ELF-1 (cell line): ENCODE measurements around the gene CAMSAP3.
A peak's percentile ranks its signal among the peaks of the same experiment; 100 is the strongest.
"Not testable (repeated sequence)": the region's sequence is repeated elsewhere in the genome, so short reads cannot be mapped to it uniquely, and the experiment has no call there.

Source experiments
- DNase-seq: peaks from one replicate; pipeline ENCODE4 v3.0.0-alpha.2; 2016; ENCODE audit warnings: low read depth, low spot score

Gene CAMSAP3

DNA sequence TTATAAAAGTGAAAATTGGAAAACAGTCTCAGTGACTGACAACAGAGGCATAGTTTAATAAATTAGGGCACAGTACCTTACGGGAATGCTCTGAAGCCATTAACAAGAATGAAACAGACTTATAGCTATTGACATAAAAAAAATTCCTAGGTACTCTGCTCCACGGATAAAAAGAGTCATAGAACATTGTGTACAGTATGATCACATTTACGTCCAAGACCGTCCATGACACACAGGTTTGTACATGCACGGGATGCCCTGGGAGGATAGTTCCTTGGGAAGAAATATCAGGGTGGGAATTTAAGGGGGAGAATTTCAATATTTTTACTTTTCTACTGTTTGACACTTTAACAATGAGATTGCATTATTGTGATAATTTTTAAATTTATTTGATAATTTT is 24.9 kb upstream of the CAMSAP3 start:
- no peak for DNase-seq

DNA sequence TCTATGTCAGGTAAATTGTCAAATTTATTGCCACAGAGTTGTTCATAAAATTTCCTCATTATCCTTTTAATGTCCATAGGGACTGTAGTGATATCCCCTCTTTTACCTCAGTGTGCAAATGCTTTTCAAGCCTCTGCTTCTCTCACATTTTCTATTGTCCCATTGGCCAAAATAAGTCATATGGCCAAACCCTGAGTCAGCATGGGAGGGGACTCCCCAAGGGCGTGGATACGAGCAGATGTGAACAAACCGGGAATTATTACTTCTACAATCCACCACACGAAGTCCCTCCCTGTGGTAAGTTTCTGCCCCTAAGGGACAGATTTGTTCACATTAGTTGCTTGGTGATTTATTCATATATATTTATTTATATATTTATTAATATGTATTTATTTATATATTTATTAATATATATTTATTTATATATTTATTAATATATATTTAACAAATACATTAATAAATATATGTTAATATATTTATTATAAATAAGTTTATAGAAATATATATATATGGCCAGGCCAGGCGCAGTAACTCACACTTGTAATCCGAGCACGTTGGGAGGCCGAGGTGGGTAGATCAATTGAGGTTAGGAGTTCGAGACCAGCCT is 20.1 kb upstream of the CAMSAP3 start:
- no peak for DNase-seq

DNA sequence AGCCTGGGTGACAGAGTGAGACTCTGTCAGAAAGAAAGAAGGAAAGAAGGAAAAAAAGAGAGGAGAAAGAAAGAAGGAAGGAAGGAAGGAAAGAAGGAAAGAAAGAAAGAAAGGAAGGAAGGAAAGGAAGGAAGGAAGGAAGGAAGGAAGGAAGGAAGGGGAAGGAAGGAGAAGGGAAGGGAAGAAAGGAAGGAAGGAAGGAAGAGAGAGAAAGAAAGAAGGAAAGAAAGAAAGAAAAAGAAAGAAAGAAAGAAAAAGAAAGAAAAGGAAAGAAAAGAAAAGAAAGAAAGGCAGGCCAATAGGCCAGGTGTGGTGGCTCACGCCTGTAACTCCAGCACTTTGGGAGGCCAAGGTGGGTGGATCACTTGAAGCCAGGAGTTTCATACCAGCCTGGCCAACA is 18.2 kb upstream of the CAMSAP3 start:
- not testable (repeated sequence) for DNase-seq

DNA sequence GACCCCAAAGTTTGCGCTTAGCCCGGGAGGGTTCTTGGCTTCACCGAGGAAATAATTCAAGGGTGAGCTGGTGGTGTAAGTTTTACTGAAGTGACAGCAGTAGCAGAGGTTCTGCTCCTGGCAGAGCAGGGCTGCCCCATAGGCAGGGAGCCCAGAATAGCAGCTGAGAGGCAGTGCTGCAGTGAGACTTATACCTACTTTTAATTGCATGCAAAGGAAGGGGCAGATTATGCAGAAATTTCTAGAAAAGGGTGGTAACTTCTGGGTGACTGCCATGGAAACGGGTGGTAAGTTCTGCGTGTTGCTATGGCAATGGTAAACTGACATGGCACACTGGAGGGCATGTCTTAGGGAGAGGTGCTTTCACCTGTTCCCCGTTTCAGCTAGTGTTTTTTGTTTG is 17.5 kb upstream of the CAMSAP3 start:
- DNase-seq = no peak

DNA sequence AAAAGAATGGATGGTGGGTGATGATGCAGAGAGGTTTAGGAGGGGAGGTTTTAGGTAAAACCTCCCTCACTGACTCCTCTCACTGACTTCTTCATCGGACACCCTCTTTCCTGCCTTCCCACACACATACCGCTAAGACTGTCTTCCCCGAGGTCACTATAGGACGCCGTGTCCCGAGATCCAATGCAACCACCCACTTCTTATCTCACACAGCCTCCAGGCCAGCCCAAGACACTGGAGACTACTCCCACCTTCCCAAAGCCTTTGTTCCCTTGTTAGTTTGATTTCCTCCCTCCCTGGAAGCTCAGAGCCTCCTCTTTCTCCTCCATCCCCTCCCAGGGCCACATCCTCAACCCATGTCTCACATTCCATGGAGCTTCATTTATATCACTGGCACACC is 16.5 kb upstream of the CAMSAP3 start:
- DNase-seq = no peak

DNA sequence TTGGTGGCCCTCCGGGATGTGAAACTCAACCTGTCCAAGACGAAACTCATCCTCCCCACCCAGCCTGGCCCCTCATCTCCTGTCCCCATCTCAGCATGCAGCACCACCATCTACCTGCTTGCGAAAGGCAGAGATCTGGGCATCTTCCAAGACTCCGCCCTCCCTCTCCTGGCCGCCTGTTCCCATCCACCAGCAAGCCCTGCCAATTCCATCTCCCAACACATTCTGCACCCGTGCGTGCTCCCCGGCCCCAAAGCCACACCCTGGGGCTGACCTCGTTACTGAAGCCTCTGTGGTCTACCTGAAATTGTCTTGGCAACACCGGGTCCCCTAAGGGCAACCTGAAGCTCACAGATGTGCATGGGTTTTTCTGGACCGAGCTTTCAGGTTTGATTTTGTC is 13.2 kb upstream of the CAMSAP3 start:
- DNase-seq = no peak

DNA sequence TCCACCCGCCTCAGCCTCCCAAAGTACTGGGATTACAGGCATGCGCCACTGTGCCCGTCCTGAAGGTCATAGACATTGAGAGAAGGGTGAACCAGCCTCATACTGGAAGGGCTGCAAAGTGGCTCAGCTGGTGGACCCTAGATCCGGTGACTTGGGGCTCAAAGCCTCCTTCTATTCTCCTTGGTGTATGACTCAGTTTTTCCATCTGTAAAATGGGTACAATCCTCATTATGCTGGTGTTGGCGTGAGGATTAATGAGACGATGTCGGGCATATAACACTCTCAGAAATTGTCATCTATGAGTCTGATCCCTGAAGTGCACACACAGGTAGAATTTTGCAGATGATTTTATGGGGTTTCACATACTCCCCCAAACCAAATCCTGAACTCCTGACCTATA is 5.8 kb upstream of the CAMSAP3 start:
- DNase-seq = no peak

DNA sequence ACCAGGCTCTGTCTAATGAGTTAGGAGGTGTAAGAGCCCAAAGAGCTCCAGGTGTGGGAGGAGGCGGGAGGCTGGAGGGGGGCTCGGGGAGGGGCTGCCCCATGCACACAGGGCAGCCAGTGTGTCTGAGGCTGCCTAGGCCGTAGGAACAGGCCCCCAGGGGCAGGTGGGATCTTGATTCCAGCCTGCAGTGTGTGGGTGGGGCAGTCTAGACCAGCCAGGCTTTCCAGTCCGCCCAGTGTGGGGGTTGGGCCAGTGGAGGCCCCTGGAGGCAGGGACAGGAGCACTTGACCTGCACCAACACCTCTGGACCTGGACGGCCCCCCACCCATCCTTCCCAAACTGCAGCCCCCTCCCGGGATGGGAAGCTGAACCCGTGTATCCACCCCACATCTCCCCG is 5.4 kb upstream of the CAMSAP3 start:
- peak; percentile 82 for DNase-seq

DNA sequence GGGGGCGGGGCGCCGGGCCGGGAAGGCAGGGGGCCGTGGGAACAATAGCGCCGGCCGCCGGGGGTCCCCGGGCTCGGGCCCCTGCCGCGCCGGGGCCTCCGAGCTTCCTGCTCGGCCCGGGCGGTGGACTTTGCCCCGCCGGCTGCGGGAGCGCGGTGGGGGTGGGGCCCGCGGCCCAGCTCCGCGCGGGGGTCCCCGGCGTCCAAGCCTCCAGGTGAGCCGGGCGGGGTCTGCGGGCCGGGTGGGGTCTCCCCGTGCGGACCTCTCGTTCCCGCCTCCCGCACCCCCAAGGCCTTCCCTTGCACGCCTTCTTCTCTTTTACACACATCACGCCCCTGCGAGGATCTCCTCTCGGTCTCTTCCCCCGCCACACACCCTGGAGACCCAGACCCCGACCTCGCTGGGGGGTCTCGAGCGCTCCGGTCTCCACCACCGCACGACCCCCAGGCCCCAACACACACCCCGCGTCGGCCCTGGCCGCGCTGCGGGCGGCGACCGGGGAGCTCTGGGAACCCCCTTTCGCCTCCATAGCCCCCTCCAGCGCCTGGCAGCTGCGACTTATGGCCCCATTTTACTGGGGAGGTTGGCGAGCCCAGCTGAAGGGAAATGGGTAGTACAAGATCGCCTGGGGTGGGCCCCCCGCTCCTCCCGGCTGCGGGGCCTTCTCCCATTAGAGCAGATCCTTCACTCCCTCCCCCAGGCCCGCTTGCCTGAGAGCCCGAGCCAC is 711 bp downstream of the CAMSAP3 start:
- DNase-seq = no peak

DNA sequence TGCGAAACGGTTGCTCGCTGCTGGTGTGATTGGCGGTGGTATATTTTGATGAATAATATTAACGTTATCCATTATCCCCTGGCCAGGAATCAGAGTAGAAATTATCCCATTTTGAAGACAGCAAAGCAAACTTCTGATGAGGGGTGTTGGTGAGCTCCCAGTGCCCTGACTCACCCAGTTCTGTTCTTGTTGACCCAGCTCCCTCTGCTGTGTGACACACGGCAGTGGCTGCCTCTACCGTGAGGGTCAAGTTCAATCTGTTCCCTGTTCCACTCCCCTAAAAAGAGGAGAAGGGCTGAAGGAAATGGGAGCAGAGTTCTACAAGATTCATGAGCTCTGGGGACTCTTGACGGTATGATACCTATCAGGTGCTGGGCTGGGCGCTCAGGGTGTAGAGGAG is 2.0 kb downstream of the CAMSAP3 start:
- no peak for DNase-seq

DNA sequence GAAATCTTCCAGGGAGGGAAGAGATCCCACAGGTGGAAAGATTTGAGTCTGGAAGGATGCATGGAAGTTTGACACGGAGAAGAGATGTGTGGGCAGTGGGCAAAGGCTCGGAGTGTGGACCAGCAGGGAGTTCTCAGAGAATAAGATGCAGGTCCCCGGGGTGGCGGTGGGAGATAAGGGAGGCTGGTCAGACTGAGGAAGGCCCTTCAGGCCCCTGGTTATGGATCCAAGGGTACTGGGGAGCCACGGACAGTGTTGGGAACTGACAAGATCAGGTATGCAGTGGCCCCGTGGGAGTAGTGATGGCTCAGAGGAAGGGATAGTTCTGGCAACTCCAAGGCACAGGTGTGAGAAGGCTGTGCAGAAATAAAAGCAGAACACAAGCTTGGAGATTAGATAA is 2.5 kb downstream of the CAMSAP3 start:
- no peak for DNase-seq

DNA sequence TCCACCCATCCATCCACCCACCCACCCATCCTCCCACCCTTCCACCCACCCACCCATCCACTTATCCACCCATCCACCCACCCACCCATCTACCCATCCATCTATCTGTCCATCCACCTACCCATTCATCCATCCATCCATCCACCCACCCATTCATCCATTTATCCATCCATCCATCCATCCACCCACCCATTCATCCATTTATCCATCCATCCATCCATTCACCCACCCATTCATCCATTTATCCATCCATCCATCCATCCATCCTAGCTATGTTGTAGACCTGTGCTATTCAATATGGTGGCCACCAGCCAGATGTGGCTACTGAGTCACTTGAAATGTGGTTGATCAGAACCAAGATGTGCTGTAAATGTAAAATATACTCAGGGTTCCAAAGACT is 5.1 kb downstream of the CAMSAP3 start:
- no peak for DNase-seq

DNA sequence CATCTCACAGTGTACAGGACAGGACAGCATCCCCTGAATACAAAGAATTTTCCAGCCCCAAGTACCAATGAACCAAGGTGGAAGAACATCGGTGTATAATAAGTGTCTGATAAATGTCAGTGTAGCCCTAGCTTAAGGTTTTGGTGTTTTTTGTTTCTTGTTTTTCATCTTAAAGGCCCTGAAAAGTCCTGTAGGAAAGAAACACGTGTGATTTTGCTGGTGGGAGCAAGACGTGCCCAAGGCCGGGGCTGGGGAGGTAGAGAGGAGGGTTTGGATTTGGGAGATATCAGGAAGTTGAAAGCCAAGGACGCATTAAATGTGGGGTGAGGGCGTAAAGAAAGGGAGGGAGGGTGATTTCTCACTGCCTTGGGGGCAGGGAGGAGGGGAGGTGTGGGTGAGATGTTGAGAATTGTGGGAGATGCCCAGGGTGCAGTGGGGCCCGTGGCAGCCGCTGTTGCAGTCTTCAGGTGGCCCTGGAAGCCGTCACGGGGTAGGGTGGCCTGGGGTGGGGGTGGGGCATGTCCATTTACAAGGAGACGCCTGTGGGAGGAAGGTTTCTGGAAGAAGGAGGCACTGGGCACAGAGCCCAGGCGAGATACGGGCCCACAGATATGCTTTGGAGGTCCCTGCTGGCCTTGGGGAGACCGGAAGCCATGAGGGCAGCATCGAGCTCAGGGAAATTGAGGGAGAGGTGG is 6.7 kb downstream of the CAMSAP3 start:
- DNase-seq = no peak

DNA sequence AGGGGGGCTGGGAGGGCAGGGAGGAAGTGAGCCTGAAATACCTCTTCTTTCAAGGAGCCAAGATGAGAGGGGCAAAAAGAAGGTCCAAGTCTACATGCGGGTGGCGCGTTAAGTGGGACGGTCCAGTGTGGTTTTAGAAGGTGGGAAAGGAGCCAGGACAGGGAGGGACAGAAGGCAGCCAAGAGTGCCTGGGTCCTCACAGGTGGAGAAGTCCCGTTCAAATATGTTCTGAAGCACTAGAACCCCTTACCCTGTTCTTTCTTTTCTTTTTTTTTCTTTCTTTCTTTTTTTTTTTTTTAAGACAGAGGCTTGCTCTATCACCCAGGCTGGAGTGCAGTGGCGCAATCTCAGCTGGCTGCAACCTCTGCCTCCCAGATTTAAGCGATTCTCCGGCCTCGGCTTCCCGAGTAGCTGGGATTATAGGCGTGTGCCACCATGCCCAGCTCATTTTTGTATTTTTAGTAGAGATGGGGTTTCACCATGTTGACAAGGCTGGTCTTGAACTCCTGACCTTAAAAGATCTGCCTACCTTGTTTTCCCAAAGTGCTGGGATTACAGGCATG is 7.4 kb downstream of the CAMSAP3 start:
- DNase-seq = no peak

DNA sequence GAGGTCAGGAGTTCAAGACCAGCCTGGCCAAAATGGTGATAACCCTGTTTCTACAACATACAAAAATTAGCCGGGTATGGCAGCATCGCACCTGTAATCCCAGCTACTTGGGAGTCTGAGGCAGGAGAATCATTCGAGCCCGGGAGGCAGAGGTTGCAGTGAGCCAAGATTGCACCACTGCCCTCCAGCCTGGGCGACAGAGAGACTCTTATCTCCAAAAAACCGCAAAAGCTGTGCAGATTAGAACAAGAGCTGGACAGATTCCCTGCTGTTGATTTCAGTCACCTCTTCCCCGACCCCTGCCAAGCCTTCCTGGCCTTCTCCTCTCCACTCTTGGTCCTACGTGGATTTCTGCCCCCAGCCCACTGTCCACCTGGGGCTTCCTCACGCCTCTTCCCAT is 8.3 kb downstream of the CAMSAP3 start:
- no peak for DNase-seq

DNA sequence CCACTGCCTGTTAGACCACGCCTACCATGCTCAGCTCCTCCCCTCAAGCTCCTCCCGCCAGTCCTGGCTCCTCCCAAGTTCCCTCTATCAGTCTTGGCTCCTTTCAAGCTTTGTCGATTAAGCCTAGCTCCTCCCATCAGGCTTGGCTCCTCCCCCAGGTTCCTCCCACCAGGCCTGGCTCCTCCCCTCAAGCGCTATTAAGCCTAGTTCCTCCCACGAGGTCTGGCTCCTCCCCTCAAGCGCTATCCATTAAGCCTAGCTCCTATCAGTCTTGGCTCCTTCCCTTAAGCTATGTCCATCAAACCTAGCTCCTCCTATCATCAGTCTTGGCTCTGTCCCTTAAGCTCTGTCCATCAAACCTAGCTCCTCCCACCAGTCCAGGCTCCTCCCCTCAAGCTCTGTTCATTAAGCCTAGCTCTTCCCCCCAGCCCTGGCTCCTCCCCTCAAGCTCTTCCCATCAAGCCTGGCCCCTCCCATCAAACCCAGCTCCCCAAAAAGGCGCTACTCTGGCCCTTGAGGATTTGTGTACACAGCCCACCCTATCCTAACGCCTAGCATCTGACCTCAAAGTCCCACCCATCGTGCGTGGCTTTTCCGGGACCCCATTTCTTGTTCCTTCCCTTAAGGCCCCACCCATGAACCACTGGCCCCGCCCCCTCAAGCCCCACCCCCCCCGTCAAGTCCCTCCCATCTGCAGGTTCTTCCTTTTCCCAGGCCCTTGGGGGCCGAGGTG is 10.0 kb downstream of the CAMSAP3 start:
- DNase-seq = peak; percentile 97

DNA sequence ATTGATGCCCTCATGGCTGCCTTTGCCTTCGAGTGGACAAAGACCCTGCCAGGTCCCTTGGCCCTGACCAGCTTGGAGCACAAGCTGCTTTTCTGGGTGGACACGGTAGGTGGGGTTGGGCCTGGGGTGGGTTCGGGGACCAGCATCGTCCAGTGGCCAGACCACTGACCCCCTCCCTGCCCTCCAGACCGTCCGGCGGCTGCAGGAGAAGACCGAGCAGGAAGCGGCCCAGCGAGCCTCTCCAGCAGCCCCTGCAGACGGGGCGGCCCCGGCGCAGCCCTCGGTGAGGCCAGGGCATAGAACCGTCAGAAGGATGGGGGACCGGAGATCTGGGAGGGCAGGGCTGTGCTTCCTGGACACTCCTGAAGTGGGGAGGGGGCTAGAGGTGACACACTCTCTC is 10.6 kb downstream of the CAMSAP3 start:
- no peak for DNase-seq

DNA sequence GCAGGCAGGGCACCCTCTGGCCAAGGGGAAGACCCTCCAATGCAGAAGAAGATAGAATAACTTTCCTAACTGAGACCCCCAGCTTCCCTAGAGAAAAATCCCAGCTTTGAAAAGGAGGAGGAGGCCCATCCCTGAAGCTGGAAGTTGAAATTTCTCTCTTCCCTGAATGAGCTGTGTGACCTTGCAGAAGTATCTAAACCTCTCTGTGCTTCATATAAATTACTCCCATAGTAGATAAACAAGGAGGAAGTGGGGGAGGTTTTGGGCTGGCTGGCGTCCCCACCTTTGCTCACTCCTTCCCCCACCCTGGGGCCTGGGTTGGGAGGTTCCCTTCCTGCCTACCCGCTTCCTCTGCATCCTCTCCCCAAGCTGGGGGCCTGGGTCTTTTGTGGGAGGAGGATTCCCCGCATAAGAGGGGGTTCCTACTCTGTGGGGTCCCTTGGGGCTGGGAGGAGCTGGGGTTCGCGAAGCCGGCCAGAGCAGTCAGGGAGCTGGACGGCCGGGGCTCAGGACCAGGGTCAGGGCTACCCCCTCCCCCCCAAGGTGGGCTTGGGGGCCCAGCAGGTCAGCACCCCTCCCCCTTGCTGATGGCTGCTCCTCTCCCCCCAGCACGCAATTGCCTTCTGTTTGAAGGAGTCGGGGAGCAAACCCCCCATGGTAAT is 11.7 kb downstream of the CAMSAP3 start:
- DNase-seq = no peak

DNA sequence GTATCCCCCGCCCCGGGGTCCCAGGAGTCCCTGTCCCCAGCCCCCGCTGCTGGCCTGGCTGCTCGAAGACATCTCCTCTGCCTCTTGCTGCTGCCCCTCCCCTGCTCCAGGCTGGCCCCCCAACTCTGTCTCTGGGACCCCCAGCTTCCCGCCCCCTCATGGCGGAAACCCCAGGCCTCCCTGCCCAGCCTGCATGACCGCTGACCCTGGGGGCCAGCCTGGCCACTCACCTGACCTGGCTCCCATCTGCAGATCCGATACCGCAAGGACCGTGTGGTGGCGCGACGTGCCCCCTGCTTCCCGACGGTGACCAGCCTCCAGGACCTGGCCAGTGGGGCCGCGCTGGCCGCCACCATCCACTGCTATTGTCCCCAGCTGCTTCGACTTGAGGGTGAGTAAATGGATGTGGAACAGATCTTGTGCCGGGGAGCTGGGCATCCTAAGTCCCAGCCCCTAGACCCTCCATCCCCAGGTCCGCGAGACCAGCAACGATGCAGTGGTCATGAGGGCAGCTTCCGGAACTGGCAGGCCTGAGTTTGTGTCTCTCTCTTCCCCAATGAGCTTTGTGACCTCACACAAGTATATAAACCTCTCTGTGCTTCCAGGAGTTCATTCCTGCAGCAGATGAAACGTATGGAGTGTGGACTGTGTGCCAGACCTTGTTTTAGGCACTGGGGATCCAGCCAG is 12.4 kb downstream of the CAMSAP3 start:
- DNase-seq = no peak

DNA sequence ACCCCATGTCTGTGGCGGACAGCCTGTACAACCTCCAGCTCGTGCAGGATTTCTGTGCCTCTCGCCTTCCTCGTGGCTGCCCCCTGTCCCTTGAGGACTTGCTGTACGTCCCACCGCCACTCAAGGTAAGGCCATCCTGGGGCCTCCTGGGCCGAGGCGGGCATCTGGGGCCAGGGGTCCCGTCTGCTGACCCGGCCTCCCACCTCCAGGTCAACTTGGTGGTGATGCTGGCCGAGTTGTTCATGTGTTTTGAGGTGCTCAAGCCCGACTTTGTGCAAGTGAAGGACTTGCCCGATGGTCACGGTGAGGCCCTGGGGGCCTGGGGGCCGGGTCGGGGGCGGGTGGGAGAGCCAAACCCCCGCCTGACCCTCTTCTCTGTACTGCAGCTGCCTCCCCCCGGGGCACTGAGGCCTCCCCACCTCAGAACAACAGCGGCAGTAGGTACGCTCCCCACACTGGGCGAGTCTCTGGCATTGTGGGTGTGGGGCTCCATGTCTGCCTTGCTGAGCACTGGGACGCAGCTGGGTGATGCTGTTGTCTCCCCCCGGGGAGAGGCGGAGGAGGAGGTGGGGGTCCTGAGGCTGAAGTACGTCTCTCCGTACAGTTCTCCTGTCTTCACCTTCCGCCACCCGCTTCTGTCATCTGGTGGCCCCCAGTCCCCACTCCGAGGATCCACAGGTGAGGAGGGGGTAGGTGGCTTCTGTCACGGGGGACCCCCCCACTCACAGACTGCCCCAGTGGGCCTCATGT is 15.0 kb downstream of the CAMSAP3 start:
- DNase-seq = no peak
